ENCODE measurements around the gene PCDHGA5.
"Not testable (repeated sequence)": the region's sequence is repeated elsewhere in the genome, so short reads cannot be mapped to it uniquely, and the experiment has no call there.

The PCDHGA5 gene

DNA sequence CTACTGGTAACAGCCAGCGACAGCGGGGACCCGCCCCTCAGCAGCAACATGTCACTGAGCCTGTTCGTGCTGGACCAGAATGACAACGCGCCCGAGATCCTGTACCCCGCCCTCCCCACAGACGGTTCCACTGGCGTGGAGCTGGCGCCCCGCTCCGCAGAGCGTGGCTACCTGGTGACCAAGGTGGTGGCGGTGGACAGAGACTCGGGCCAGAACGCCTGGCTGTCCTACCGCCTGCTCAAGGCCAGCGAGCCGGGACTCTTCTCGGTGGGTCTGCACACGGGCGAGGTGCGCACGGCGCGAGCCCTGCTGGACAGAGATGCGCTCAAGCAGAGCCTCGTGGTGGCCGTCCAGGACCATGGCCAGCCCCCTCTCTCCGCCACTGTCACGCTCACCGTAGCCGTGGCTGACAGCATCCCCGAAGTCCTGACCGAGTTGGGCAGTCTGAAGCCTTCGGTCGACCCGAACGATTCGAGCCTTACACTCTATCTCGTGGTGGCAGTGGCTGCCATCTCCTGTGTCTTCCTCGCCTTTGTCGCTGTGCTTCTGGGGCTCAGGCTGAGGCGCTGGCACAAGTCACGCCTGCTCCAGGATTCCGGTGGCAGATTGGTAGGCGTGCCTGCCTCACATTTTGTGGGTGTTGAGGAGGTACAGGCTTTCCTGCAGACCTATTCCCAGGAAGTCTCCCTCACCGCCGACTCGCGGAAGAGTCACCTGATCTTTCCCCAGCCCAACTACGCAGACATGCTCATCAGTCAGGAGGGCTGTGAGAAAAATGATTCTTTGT, 30.6 kb downstream of the PCDHGA5 start:
- not testable (repeated sequence) for H3K4me2 ChIP-seq (ENCODE audit: insufficient read depth, low read length, poor library complexity, severe bottlenecking); H3K14ac ChIP-seq (ENCODE audit: low read length); H3K4me1 ChIP-seq (ENCODE audit: control insufficient read depth in 2 of 2, insufficient read depth in 1 of 2, low read depth in 1 of 2, low read length in 2 of 2); H3K4me3 ChIP-seq (ENCODE audit: low read length in 2 of 2); H2AK5ac ChIP-seq (ENCODE audit: low read depth, low read length); H2BK12ac ChIP-seq (ENCODE audit: low read length); H3K9ac ChIP-seq (ENCODE audit: low read depth, low read length, poor library complexity); H4K8ac ChIP-seq (ENCODE audit: low read depth, low read length); H2BK120ac ChIP-seq (ENCODE audit: low read depth, low read length); H3K27me3 ChIP-seq (ENCODE audit: control insufficient read depth in 3 of 3, insufficient read depth in 3 of 3, low read depth in 1 of 3, low read length in 3 of 3); H2BK15ac ChIP-seq (ENCODE audit: low read length); DNase-seq (ENCODE audit: low spot score); H4K91ac ChIP-seq (ENCODE audit: low read depth, low read length, poor library complexity); H3K23ac ChIP-seq (ENCODE audit: low read depth, low read length, poor library complexity); H3K27ac ChIP-seq (replicated peaks; ENCODE audit: low read length); H3K79me1 ChIP-seq (ENCODE audit: low read depth, low read length); H2AFZ ChIP-seq (ENCODE audit: low read length); H3K4ac ChIP-seq (ENCODE audit: low read length)
- Histone ChIP-seq H3K9me3 (replicated peaks in 1 of 2; ENCODE audit: control insufficient read depth in 2 of 2, insufficient read depth in 1 of 2, low read depth in 1 of 2, low read length in 2 of 2) (peaks cover 37 to 82% of the 10 kb centered on the region in 2 donors), H3K18ac (ENCODE audit: low read length) (peak overlapping the region; percentile 57), H3K36me3 (replicated peaks in 1 of 2; ENCODE audit: control insufficient read depth in 2 of 2, insufficient read depth in 2 of 2, low read length in 2 of 2) (peaks cover 14 to 26% of the 10 kb centered on the region in 2 donors), H2BK5ac (ENCODE audit: low read length) (peak overlapping the region; percentile 44)
- WGBS, 2 donors (ENCODE audit: extremely low coverage in 2 of 2, insufficient read length in 2 of 2, insufficient replicate concordance in 1 of 2): no CpG with 5 or more reads among the region's 53 CpGs

DNA sequence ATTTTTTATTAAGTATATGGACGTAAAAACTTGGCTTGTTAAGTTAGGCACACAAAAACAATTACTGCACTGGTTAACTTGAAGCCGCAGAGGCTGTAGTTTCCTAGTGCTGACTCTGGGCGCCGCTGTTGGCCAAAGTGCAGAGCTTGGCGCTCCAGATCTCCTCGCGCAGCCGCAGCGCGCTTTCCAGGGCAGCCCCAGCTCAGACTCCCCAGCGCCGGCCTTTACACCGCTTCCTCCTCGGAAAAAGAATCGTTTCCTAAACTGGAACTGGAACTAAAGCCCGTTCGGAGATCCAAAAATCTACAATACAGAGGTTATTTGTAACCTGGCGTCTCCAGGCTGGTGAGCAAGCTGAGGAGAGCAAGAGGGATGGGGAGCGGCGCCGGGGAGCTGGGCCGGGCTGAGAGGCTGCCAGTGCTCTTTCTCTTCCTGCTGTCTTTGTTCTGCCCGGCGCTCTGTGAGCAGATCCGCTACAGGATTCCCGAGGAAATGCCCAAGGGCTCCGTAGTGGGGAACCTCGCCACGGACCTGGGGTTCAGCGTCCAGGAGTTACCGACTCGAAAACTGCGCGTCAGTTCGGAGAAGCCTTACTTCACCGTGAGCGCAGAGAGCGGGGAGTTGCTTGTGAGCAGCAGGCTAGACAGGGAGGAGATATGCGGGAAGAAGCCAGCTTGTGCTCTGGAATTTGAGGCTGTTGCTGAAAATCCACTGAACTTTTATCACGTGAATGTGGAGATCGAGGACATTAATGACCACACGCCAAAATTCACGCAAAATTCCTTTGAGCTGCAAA, 34.0 kb downstream of the PCDHGA5 start, which contains the start of gene PCDHGB5:
PCDHGB5 (plus strand) TSS at position 192 of the 796 bp plus-strand sequence; CDS start at position 373, 181 bp downstream.
- not testable (repeated sequence) for H3K79me1 ChIP-seq (ENCODE audit: low read depth, low read length); H3K4me1 ChIP-seq (ENCODE audit: control insufficient read depth in 2 of 2, insufficient read depth in 1 of 2, low read depth in 1 of 2, low read length in 2 of 2); H3K27me3 ChIP-seq (ENCODE audit: control insufficient read depth in 3 of 3, insufficient read depth in 3 of 3, low read depth in 1 of 3, low read length in 3 of 3); H3K27ac ChIP-seq (replicated peaks; ENCODE audit: low read length); H3K9ac ChIP-seq (ENCODE audit: low read depth, low read length, poor library complexity); H3K4ac ChIP-seq (ENCODE audit: low read length); H2AFZ ChIP-seq (ENCODE audit: low read length); H3K4me3 ChIP-seq (ENCODE audit: low read length in 2 of 2); H3K4me2 ChIP-seq (ENCODE audit: insufficient read depth, low read length, poor library complexity, severe bottlenecking); H2BK15ac ChIP-seq (ENCODE audit: low read length); H4K91ac ChIP-seq (ENCODE audit: low read depth, low read length, poor library complexity); DNase-seq (ENCODE audit: low spot score); H2AK5ac ChIP-seq (ENCODE audit: low read depth, low read length); H3K23ac ChIP-seq (ENCODE audit: low read depth, low read length, poor library complexity); H2BK12ac ChIP-seq (ENCODE audit: low read length); H4K8ac ChIP-seq (ENCODE audit: low read depth, low read length); H2BK120ac ChIP-seq (ENCODE audit: low read depth, low read length); H3K14ac ChIP-seq (ENCODE audit: low read length); H3K18ac ChIP-seq (ENCODE audit: low read length); H2BK5ac ChIP-seq (ENCODE audit: low read length)
- H3K9me3 ChIP-seq (replicated peaks in 1 of 2; ENCODE audit: control insufficient read depth in 2 of 2, insufficient read depth in 1 of 2, low read depth in 1 of 2, low read length in 2 of 2): peaks cover 32 to 72% of the 10 kb centered on the region in 2 donors
- peaks cover 5 to 13% of the 10 kb centered on the region in 2 donors for H3K36me3 ChIP-seq (replicated peaks in 1 of 2; ENCODE audit: control insufficient read depth in 2 of 2, insufficient read depth in 2 of 2, low read length in 2 of 2)
- no CpG with 5 or more reads among the region's 43 CpGs for WGBS, 2 donors (ENCODE audit: extremely low coverage in 2 of 2, insufficient read length in 2 of 2, insufficient replicate concordance in 1 of 2)

DNA sequence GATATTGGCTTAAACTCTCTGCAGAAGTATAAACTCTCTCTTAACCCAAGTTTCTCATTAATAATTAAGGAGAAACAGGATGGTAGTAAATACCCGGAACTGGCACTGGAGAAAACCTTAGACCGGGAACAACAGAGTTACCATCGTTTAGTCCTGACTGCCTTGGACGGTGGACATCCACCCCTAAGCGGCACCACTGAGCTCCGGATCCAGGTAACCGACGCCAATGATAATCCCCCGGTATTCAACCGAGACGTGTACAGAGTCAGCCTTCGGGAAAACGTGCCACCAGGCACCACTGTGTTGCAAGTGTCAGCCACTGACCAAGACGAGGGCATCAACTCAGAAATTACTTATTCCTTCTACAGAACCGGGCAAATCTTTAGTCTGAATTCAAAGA, 34.6 kb downstream of the PCDHGA5 start:
- Histone ChIP-seq H3K27ac (replicated peaks; ENCODE audit: low read length) (no peak overlapping the region), H2BK120ac (ENCODE audit: low read depth, low read length) (no peak overlapping the region), H2AK5ac (ENCODE audit: low read depth, low read length) (no peak overlapping the region), H3K4me3 (ENCODE audit: low read length in 2 of 2) (no peak overlapping the region), H3K18ac (ENCODE audit: low read length) (no peak overlapping the region), H4K8ac (ENCODE audit: low read depth, low read length) (no peak overlapping the region), H2BK15ac (ENCODE audit: low read length) (no peak overlapping the region), H3K36me3 (replicated peaks in 1 of 2; ENCODE audit: control insufficient read depth in 2 of 2, insufficient read depth in 2 of 2, low read length in 2 of 2) (peaks cover 3 to 6% of the 10 kb centered on the region in 2 donors), H3K79me1 (ENCODE audit: low read depth, low read length) (peaks cover 2% of the 10 kb centered on the region), H3K9ac (ENCODE audit: low read depth, low read length, poor library complexity) (no peak overlapping the region), H3K4ac (ENCODE audit: low read length) (no peak overlapping the region), H2BK12ac (ENCODE audit: low read length) (no peak overlapping the region), H2BK5ac (ENCODE audit: low read length) (no peak overlapping the region), H3K27me3 (ENCODE audit: control insufficient read depth in 3 of 3, insufficient read depth in 3 of 3, low read depth in 1 of 3, low read length in 3 of 3) (no peaks in the 10 kb centered on the region), H3K9me3 (replicated peaks in 1 of 2; ENCODE audit: control insufficient read depth in 2 of 2, insufficient read depth in 1 of 2, low read depth in 1 of 2, low read length in 2 of 2) (peaks cover 31 to 72% of the 10 kb centered on the region in 2 donors), H3K23ac (ENCODE audit: low read depth, low read length, poor library complexity) (no peak overlapping the region), H3K4me1 (ENCODE audit: control insufficient read depth in 2 of 2, insufficient read depth in 1 of 2, low read depth in 1 of 2, low read length in 2 of 2) (no peaks in the 10 kb centered on the region), H4K91ac (ENCODE audit: low read depth, low read length, poor library complexity) (no peak overlapping the region), H3K14ac (ENCODE audit: low read length) (no peak overlapping the region), H3K4me2 (ENCODE audit: insufficient read depth, low read length, poor library complexity, severe bottlenecking) (no peak overlapping the region), H2AFZ (ENCODE audit: low read length) (no peak overlapping the region)
- no peak for DNase-seq (ENCODE audit: low spot score)
- no CpG with 5 or more reads among the region's 15 CpGs for WGBS, 2 donors (ENCODE audit: extremely low coverage in 2 of 2, insufficient read length in 2 of 2, insufficient replicate concordance in 1 of 2)

All from neuronal stem cell (in vitro differentiated cells).